CD4-positive, alpha-beta memory T cell (primary cell): ENCODE measurements around the gene CDC123. TPM values are rescaled to one million over a fixed set of nuclear protein-coding genes. Genes with fewer than 3 reads are reported as not detected.
A peak's percentile ranks its signal among the peaks of the same experiment; 100 is the strongest.

ENCODE experiments used
- CTCF ChIA-PET: fragments of 350-600 bp; sonication (Branson Sonifier 250); formaldehyde crosslinking; loops from one replicate; lab custom pipeline; 2021; ENCODE audit warnings: inconsistent platforms; ENCODE audit not compliant: partially characterized antibody; lab: Charles Lee
- POLR2A ChIA-PET: fragments of 350-600 bp; sonication (Branson Sonifier 250); formaldehyde crosslinking; loops from one replicate; lab custom pipeline; 2021; ENCODE audit not compliant: partially characterized antibody; lab: Charles Lee
- DNase-seq, 5 donors: peaks; one replicate each; pipeline versions ENCODE4 v3.0.0 to v3.0.0-alpha.2; 2020 to 2022; ENCODE audit warnings: mixed read lengths in 1 of 5
- H3K27ac ChIP-seq: one replicate; pipeline ENCODE4 v1.7.0; 2013; ENCODE audit warnings: low read depth, low read length
- H3K27me3 ChIP-seq: 2 replicates; pipeline ENCODE4 v1.7.0; 2013; ENCODE audit warnings: mild to moderate bottlenecking, low read length, moderate library complexity; ENCODE audit not compliant: insufficient read depth
- H3K36me3 ChIP-seq: 2 replicates; pipeline ENCODE4 v1.7.0; 2013; ENCODE audit warnings: mild to moderate bottlenecking, low read length, moderate library complexity; ENCODE audit not compliant: insufficient read depth
- H3K4me1 ChIP-seq: 2 replicates; pipeline ENCODE4 v1.7.0; 2013; ENCODE audit warnings: mild to moderate bottlenecking, low read length, moderate library complexity; ENCODE audit not compliant: insufficient read depth
- H3K4me3 ChIP-seq, 2 donors: one replicate each; pipeline ENCODE4 v1.7.0; 2013; ENCODE audit warnings: low read length in 2 of 2, mild to moderate bottlenecking in 1 of 2
- H3K9me3 ChIP-seq, 2 donors: one replicate each; pipeline ENCODE4 v1.7.0; 2013; ENCODE audit warnings: low read length in 2 of 2, control low read depth in 1 of 2; ENCODE audit not compliant: control insufficient read depth in 1 of 2
- H3K27ac Mint-ChIP-seq, 7 donors: one replicate each; pipeline ENCODE4 v1.8.0; 2020 to 2021; ENCODE audit warnings: mixed read lengths in 7 of 7, mild to moderate bottlenecking in 6 of 7, inconsistent platforms in 3 of 7, moderate library complexity in 3 of 7
- H3K27me3 Mint-ChIP-seq, 2 donors: one replicate each; pipeline ENCODE4 v1.8.0; 2020 to 2021; ENCODE audit warnings: mixed read lengths in 2 of 2
- H3K36me3 Mint-ChIP-seq, 2 donors: one replicate each; pipeline ENCODE4 v1.8.0; 2020 to 2021; ENCODE audit warnings: mixed read lengths in 2 of 2, inconsistent platforms in 1 of 2, mild to moderate bottlenecking in 1 of 2
- H3K4me1 Mint-ChIP-seq, 4 donors: one replicate each; pipeline ENCODE4 v1.8.0; 2020 to 2021; ENCODE audit warnings: mixed read lengths in 4 of 4, mild to moderate bottlenecking in 1 of 4
- H3K4me3 Mint-ChIP-seq, 8 donors: one replicate each; pipeline ENCODE4 v1.8.0; 2020 to 2021; ENCODE audit warnings: mixed read lengths in 8 of 8, mild to moderate bottlenecking in 7 of 8, moderate library complexity in 6 of 8, inconsistent platforms in 3 of 8
- H3K9me3 Mint-ChIP-seq, 8 donors: one replicate each; pipeline ENCODE4 v1.8.0; 2020 to 2021; ENCODE audit warnings: mixed read lengths in 8 of 8, mild to moderate bottlenecking in 5 of 8, inconsistent platforms in 3 of 8, moderate library complexity in 1 of 8
- intact Hi-C: fragments of 100-400 bp; cut with micrococcal nuclease; formaldehyde crosslinking; loops from one replicate; pipeline ENCODE4 v1.15.1; 2023
- polyA plus RNA-seq, 2 donors: library from polyadenylated mRNA; unstranded; fragments of 300-500 nt; fragmentation: Illumina TruSeq; gene quantifications; one replicate each; pipeline ENCODE4 v1.2.3, GENCODE V29; 2021
- total RNA-seq, 2 experiments: library from RNA; stranded (reverse); gene quantifications; one replicate each; pipeline ENCODE4 v1.2.3, GENCODE V29; 2021

Gene CDC123
- total and polyA plus RNA-seq, 4 experiments from 2014 or later: 40.7 to 124 (median 71.4) TPM

DNA sequence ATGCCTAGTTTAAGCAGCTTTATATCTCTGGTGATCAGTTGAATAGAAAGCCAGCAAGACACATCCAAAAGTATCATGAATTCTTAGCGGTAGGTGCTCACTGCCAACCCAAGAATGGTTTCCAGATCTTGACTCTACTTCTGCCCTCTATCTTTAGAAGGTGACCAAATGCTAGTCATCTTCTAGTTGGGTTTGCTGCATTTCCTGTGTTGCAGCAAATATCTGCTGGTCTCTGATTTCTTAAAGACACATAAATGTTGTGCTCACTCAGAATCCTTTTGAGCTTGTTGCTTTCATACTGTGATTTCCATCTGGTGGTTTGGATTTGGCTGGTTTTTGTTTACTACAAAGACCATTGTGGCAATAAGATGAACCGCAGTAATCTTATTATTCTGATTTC, 2.2 kb downstream of the CDC123 start:
- ChIA-PET POLR2A (interaction anchor here (1.4 kb wide), 1 partner anchor 16 kb away, joined by 6 read pairs; no protein-coding TSS in a partner anchor), CTCF (interaction anchor here (0.6 to 2.1 kb wide), 2 partner anchors 14 to 16 kb away, joined by 3 to 10 read pairs; no protein-coding TSS in a partner anchor)
- peaks cover 30% of the 10 kb centered on the region for H3K36me3 ChIP-seq
- no peak overlapping the region for H3K27ac ChIP-seq
- Mint-ChIP-seq H3K27ac (peak overlapping the region in 1 of 7 donors; percentile 61), H3K9me3 (no peaks in the 10 kb centered on the region), H3K36me3 (peaks cover 24 to 43% of the 10 kb centered on the region in 2 donors), H3K4me1 (peaks cover 36 to 71% (median 54%) of the 10 kb centered on the region in 4 donors), H3K4me3 (peak overlapping the region in 7 of 8 donors; percentile 36 to 78 (median 59)), H3K27me3 (no peaks in the 10 kb centered on the region)
- no peak overlapping the region for H3K4me3 ChIP-seq
- H3K4me1 ChIP-seq: peaks cover 57% of the 10 kb centered on the region
- no peaks in the 10 kb centered on the region for H3K9me3 ChIP-seq
- DNase-seq: no peak
- H3K27me3 ChIP-seq: no peaks in the 10 kb centered on the region
- intact Hi-C loops: no loop called here

DNA sequence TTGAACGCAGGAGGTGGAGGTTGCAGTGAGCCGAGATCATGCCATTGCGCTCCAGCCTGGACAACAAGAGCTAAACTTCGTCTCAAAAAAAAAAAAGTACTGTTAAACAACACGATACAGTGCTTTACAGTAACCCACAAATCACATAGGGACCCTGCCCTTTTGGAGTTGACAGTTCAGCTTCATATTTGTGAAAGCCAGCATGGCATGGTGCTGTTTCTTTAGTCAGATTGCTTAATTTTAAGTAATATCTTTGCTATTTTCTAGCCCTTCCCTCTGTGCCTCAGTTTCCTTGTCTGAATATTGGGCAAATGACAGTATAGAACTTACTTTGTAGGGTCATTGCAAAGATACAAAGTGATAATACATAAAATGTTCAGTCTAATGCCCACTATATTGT, 4.9 kb downstream of the CDC123 start:
- Histone ChIP-seq H3K4me1 (peaks cover 40% of the 10 kb centered on the region), H3K36me3 (peaks cover 36% of the 10 kb centered on the region), H3K4me3 (no peak overlapping the region), H3K9me3 (no peaks in the 10 kb centered on the region), H3K27me3 (no peaks in the 10 kb centered on the region), H3K27ac (no peak overlapping the region)
- POLR2A ChIA-PET: interaction anchor here (0.7 to 0.8 kb wide), 2 partner anchors 71 to 250 kb away, joined by 3 to 4 read pairs; no protein-coding TSS in a partner anchor
- H3K9me3 Mint-ChIP-seq: no peaks in the 10 kb centered on the region
- peaks cover 37 to 61% (median 48%) of the 10 kb centered on the region in 4 donors for H3K4me1 Mint-ChIP-seq
- CTCF ChIA-PET: interaction anchor here (4.6 kb wide), 1 partner anchor 14 kb away, joined by 28 read pairs; no protein-coding TSS in a partner anchor
- DNase-seq: no peak
- peaks cover 35 to 41% of the 10 kb centered on the region in 2 donors for H3K36me3 Mint-ChIP-seq
- intact Hi-C loops: no loop called here
- H3K27ac Mint-ChIP-seq: peak overlapping the region in 1 of 7 donors; percentile 48
- H3K4me3 Mint-ChIP-seq: peak overlapping the region in 2 of 8 donors; percentile 4 to 16
- H3K27me3 Mint-ChIP-seq: no peaks in the 10 kb centered on the region

DNA sequence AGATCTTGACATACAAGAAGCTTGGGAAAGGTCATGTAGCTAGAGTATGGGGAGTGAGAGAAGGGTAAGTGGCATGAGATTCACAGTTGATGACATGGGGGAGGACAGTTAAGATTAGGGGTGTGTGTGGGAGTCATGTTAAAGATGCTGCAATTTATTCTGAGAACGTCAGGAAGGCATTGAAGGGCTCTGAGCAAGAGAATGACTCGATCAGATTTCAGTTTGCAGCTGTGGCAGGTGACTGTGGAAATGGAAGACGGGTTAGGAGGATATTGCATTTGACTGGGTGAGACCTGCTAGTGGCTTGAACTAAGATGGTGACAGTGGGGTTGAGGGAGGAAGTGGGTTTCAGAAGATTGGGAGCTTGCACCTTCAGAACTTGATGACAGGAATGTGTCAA, 5.6 kb downstream of the CDC123 start:
- Mint-ChIP-seq H3K4me3 (peak overlapping the region in 7 of 8 donors; percentile 4 to 60 (median 35)), H3K4me1 (peaks cover 33 to 61% (median 43%) of the 10 kb centered on the region in 4 donors), H3K9me3 (no peaks in the 10 kb centered on the region), H3K27me3 (no peaks in the 10 kb centered on the region), H3K27ac (peak overlapping the region in 6 of 7 donors; percentile 22 to 77 (median 58)), H3K36me3 (peaks cover 35 to 39% of the 10 kb centered on the region in 2 donors)
- Histone ChIP-seq H3K36me3 (peaks cover 36% of the 10 kb centered on the region), H3K27me3 (no peaks in the 10 kb centered on the region), H3K4me3 (no peak overlapping the region), H3K9me3 (no peaks in the 10 kb centered on the region), H3K4me1 (peaks cover 37% of the 10 kb centered on the region), H3K27ac (no peak overlapping the region)
- ChIA-PET POLR2A (no interaction called here), CTCF (interaction anchor here (0.6 to 4.6 kb wide), 2 partner anchors 14 to 903 kb away, joined by 4 to 28 read pairs; no protein-coding TSS in a partner anchor)
- intact Hi-C loops: no loop called here
- no peak for DNase-seq

DNA sequence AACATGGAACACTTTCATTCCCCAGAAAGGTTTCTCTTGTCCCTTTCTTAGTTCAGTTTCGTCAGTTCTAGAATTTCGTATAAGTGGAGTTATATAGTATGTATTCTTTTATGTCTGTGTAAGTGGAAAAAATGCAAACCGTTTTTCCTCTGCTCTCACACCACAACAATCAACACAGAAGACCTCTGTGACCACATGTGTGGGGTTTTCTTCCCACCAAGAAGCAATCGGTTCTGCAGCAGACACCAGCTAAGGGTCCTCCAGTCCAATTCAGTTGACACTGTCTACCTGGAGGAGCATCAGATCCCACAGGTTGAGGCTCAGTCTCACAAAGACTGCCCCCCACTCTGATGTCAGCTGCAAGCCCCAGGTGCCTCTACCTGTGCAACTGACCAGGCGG, 6.2 kb downstream of the CDC123 start:
- peak overlapping the region in 1 of 7 donors; percentile 24 for H3K27ac Mint-ChIP-seq

DNA sequence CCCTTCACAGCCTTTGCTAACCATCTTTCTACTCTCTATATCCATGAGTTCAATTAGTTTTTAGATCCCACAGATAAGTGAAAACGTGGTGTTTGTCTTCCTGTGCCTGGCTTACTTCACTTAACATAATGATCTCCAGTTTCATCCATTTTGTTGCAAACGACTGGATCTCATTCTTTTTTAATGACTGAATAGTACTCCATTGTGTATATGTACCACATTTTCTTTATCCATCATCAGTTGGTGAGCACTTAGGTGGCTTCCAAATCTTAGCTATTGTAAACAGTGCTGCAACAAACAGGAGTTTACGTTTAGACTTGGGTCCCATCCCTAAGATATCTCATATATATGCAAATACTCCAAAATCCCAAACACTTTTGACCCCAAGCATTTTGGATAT, 9.1 kb downstream of the CDC123 start:
- H3K4me1 ChIP-seq: peaks cover 19% of the 10 kb centered on the region
- ChIA-PET POLR2A (interaction anchor here (0.6 to 2.2 kb wide), 2 partner anchors 9 to 68 kb away, joined by 3 to 6 read pairs; partner anchors contain the start of genes CDC123 and NUDT5), CTCF (no interaction called here)
- no peaks in the 10 kb centered on the region for H3K9me3 ChIP-seq
- no peaks in the 10 kb centered on the region for H3K27me3 Mint-ChIP-seq
- H3K4me1 Mint-ChIP-seq: peaks cover 22 to 53% (median 28%) of the 10 kb centered on the region in 4 donors
- intact Hi-C loops: no loop called here
- no peak overlapping the region for H3K4me3 Mint-ChIP-seq
- peak overlapping the region in 2 of 7 donors; percentile 62 to 92 for H3K27ac Mint-ChIP-seq
- H3K4me3 ChIP-seq: no peak overlapping the region
- no peak for DNase-seq
- H3K27ac ChIP-seq: no peak overlapping the region
- peaks cover 39 to 53% of the 10 kb centered on the region in 2 donors for H3K36me3 Mint-ChIP-seq
- H3K9me3 Mint-ChIP-seq: no peaks in the 10 kb centered on the region
- H3K27me3 ChIP-seq: no peaks in the 10 kb centered on the region
- H3K36me3 ChIP-seq: peaks cover 39% of the 10 kb centered on the region

More for the DNA sequence above, 6.2 kb downstream of the CDC123 start:
- Histone ChIP-seq H3K27me3 (no peaks in the 10 kb centered on the region), H3K4me1 (peaks cover 30% of the 10 kb centered on the region), H3K4me3 (no peak overlapping the region), H3K9me3 (no peaks in the 10 kb centered on the region), H3K27ac (no peak overlapping the region), H3K36me3 (peaks cover 36% of the 10 kb centered on the region)
- CTCF ChIA-PET: interaction anchor here (4.6 kb wide), 1 partner anchor 13 kb away, joined by 28 read pairs; no protein-coding TSS in a partner anchor
- peaks cover 30 to 58% (median 40%) of the 10 kb centered on the region in 4 donors for H3K4me1 Mint-ChIP-seq
- DNase-seq: no peak
- H3K4me3 Mint-ChIP-seq: no peak overlapping the region
- peaks cover 35 to 40% of the 10 kb centered on the region in 2 donors for H3K36me3 Mint-ChIP-seq
- intact Hi-C loops: no loop called here
- no peaks in the 10 kb centered on the region for H3K27me3 Mint-ChIP-seq
- no peaks in the 10 kb centered on the region for H3K9me3 Mint-ChIP-seq
- POLR2A ChIA-PET: no interaction called here

DNA sequence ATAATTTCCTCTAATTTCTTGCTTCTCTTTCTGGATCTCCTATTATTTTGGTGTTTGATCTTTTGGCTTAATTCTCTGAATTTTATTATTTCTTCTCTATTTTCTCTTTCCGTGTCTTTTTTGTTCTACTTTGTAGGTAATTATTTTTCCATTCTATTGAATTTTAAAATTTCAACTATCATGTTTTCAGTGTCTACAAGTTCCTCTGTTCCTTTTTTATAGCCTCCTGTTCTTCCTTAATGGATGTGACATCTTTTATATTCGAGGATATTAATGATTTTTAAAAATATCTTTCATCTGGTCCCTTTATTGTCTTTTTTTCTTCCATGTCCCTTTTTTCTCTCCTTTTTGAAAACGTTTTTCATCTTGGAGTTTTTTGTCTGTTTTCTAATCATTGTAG, 11.1 kb downstream of the CDC123 start:
- Mint-ChIP-seq H3K4me1 (peaks cover 12 to 37% (median 18%) of the 10 kb centered on the region in 4 donors), H3K4me3 (no peak overlapping the region), H3K27ac (peak overlapping the region in 1 of 7 donors; percentile 78), H3K9me3 (no peaks in the 10 kb centered on the region), H3K27me3 (no peaks in the 10 kb centered on the region), H3K36me3 (peaks cover 41 to 59% of the 10 kb centered on the region in 2 donors)
- H3K4me3 ChIP-seq: no peak overlapping the region
- ChIA-PET POLR2A (no interaction called here), CTCF (no interaction called here)
- no peak overlapping the region for H3K27ac ChIP-seq
- H3K4me1 ChIP-seq: peaks cover 4% of the 10 kb centered on the region
- no peak for DNase-seq
- H3K9me3 ChIP-seq: no peaks in the 10 kb centered on the region
- H3K27me3 ChIP-seq: no peaks in the 10 kb centered on the region
- intact Hi-C loops: no loop called here
- H3K36me3 ChIP-seq: peaks cover 45% of the 10 kb centered on the region

DNA sequence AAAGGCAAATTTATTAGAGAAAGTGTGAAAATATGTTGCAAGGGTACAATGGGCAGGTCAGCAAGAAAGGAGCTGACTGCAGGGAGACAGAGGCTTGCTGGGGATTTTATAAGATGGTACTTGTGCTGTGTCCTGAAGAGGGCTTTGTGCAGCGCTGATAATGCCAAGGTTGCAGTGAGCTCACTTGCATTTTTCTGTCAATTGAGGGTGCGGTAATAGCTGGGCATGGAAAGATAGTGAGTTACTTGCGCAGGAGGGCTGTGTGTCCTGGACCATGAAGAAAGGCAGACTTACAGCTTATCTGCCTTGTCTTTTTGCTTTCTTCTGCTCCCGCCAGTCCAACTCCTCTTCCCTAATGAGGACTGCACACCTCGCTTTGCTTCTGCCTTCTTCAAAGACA, 12.5 kb downstream of the CDC123 start:
- Mint-ChIP-seq H3K9me3 (no peaks in the 10 kb centered on the region), H3K27me3 (no peaks in the 10 kb centered on the region), H3K27ac (peak overlapping the region in 6 of 7 donors; percentile 4 to 92 (median 34)), H3K4me3 (no peak overlapping the region), H3K4me1 (peaks cover 7 to 33% (median 14%) of the 10 kb centered on the region in 4 donors), H3K36me3 (peaks cover 37 to 62% of the 10 kb centered on the region in 2 donors)
- no peaks in the 10 kb centered on the region for H3K9me3 ChIP-seq
- CTCF ChIA-PET: no interaction called here
- no peak overlapping the region for H3K27ac ChIP-seq
- no peak for DNase-seq
- POLR2A ChIA-PET: interaction anchor here (0.8 kb wide), 1 partner anchor 13 kb away, joined by 3 read pairs; the partner anchor contains the start of genes CDC123 and NUDT5
- no peak overlapping the region for H3K4me3 ChIP-seq
- peaks cover 39% of the 10 kb centered on the region for H3K36me3 ChIP-seq
- intact Hi-C loops: no loop called here
- H3K27me3 ChIP-seq: no peaks in the 10 kb centered on the region
- H3K4me1 ChIP-seq: no peaks in the 10 kb centered on the region
